ENCODE measurements around the gene NAGPA. TPM values are rescaled to one million over a fixed set of nuclear protein-coding genes. Genes with fewer than 3 reads are reported as not detected.

The NAGPA gene
- total and polyA plus RNA-seq, 2 of the 13 experiments (the other 11 are each of a cell fraction or from before 2014, with no cell fraction given): 27.1 to 60.3 TPM

- TF ChIP-seq TBX2 (CRISPR knock-in tag; IDR thresholded peaks at IDR 0.05; ENCODE audit: borderline replicate concordance) (peak; percentile 94), ARID4A (CRISPR knock-in tag; IDR thresholded peaks at IDR 0.05; ENCODE audit: borderline replicate concordance) (peak; percentile 99), ZBTB40 (IDR thresholded peaks at IDR 0.05) (no peak), ZBTB40 (CRISPR knock-in tag; IDR thresholded peaks at IDR 0.05) (peak; percentile 94), ETS1 (CRISPR knock-in tag; IDR thresholded peaks at IDR 0.05) (no peak), SP1 (IDR thresholded peaks at IDR 0.05) (no peak), SP1 (CRISPR knock-in tag; IDR thresholded peaks at IDR 0.05) (peak; percentile 26; the same call in 1 of the 2 replicates), RNF219 (CRISPR knock-in tag; IDR thresholded peaks at IDR 0.05) (peak; percentile 51; the same call in 1 of the 2 replicates), PRMT3 (CRISPR knock-in tag; IDR thresholded peaks at IDR 0.05; ENCODE audit: borderline replicate concordance, low read depth) (peak; percentile 88; the same call in 1 of the 2 replicates), FOXO1 (CRISPR knock-in tag; IDR thresholded peaks at IDR 0.05) (peak; percentile 86), FLYWCH1 (CRISPR knock-in tag; IDR thresholded peaks at IDR 0.05) (peak; percentile 87), NFYC (CRISPR knock-in tag; IDR thresholded peaks at IDR 0.05) (peak; percentile 33; the same call in 1 of the 2 replicates)
Observed at GRCh38 chr16:5071681-5072333, 38.1 kb upstream of the NAGPA start, which contains the start of gene ALG1 (continued).

Measured in HepG2 (cell line).